ENCODE data around the gene PGM5.

PGM5 gene

GRCh38 chr9:68513981-68514380 is 157.6 kb downstream of the PGM5 start:
- Histone ChIP-seq H3K9me3 (replicated peaks; ENCODE audit: insufficient read depth, low read length) (no peaks in the 10 kb centered on the region), H3K9me2 (replicated peaks; ENCODE audit: insufficient read depth, low read length) (no peaks in the 10 kb centered on the region), H4K20me1 (ENCODE audit: insufficient read depth, low read length) (no peaks in the 10 kb centered on the region), H3K9ac (ENCODE audit: low read length) (no peak overlapping the region), H3K4me3 (ENCODE audit: low read length) (no peak overlapping the region), H3K27ac (ENCODE audit: low read length) (no peak overlapping the region), H3F3A (ENCODE audit: insufficient read depth, low read length) (no peaks in the 10 kb centered on the region), H3K79me2 (ENCODE audit: low read length) (no peaks in the 10 kb centered on the region), H3K4me2 (ENCODE audit: low read depth, low read length) (no peak overlapping the region), H3K27me3 (replicated peaks; ENCODE audit: insufficient read depth, low read length) (no peaks in the 10 kb centered on the region), H2AFZ (ENCODE audit: low read length) (no peak overlapping the region), H3K4me1 (ENCODE audit: low read length) (no peaks in the 10 kb centered on the region), H3K36me3 (replicated peaks; ENCODE audit: insufficient read depth, low read length) (no peaks in the 10 kb centered on the region)
- DNase-seq: no peak
- TF ChIP-seq EZH2phosphoT487 (IDR thresholded peaks at IDR 0.05; ENCODE audit: low read length): no peak
- TF ChIP-seq EZH2 (optimal IDR thresholded peaks at IDR 0.05; ENCODE audit: low read depth, low read length): no peak
- no peak for TF ChIP-seq CTCF (IDR thresholded peaks at IDR 0.05; ENCODE audit: low read length)

- DNase-seq: no peak
- Histone ChIP-seq H3K27me3 (replicated peaks; ENCODE audit: insufficient read depth, low read length) (no peaks in the 10 kb centered on the region), H3K4me1 (ENCODE audit: low read length) (no peaks in the 10 kb centered on the region), H3K36me3 (replicated peaks; ENCODE audit: insufficient read depth, low read length) (no peaks in the 10 kb centered on the region), H3K4me3 (ENCODE audit: low read length) (no peak overlapping the region), H3F3A (ENCODE audit: insufficient read depth, low read length) (no peaks in the 10 kb centered on the region), H3K9me2 (replicated peaks; ENCODE audit: insufficient read depth, low read length) (no peaks in the 10 kb centered on the region), H4K20me1 (ENCODE audit: insufficient read depth, low read length) (no peaks in the 10 kb centered on the region), H3K9me3 (replicated peaks; ENCODE audit: insufficient read depth, low read length) (no peaks in the 10 kb centered on the region), H2AFZ (ENCODE audit: low read length) (no peak overlapping the region), H3K4me2 (ENCODE audit: low read depth, low read length) (no peak overlapping the region), H3K27ac (ENCODE audit: low read length) (no peak overlapping the region), H3K9ac (ENCODE audit: low read length) (no peak overlapping the region), H3K79me2 (ENCODE audit: low read length) (no peaks in the 10 kb centered on the region)
- no peak for TF ChIP-seq EZH2 (optimal IDR thresholded peaks at IDR 0.05; ENCODE audit: low read depth, low read length)
- TF ChIP-seq EZH2phosphoT487 (IDR thresholded peaks at IDR 0.05; ENCODE audit: low read length): no peak
- TF ChIP-seq CTCF (IDR thresholded peaks at IDR 0.05; ENCODE audit: low read length): no peak
Observed at GRCh38 chr9:68515326-68516017, 159.1 kb downstream of the PGM5 start.

GRCh38 chr9:68522131-68522530 is 165.7 kb downstream of the PGM5 start:
- Histone ChIP-seq H2AFZ (ENCODE audit: low read length) (no peak overlapping the region), H3K4me1 (ENCODE audit: low read length) (no peaks in the 10 kb centered on the region), H3K79me2 (ENCODE audit: low read length) (no peaks in the 10 kb centered on the region), H3K4me2 (ENCODE audit: low read depth, low read length) (no peak overlapping the region), H3K27me3 (replicated peaks; ENCODE audit: insufficient read depth, low read length) (no peaks in the 10 kb centered on the region), H3K9me2 (replicated peaks; ENCODE audit: insufficient read depth, low read length) (no peaks in the 10 kb centered on the region), H4K20me1 (ENCODE audit: insufficient read depth, low read length) (no peaks in the 10 kb centered on the region), H3K27ac (ENCODE audit: low read length) (no peak overlapping the region), H3K9ac (ENCODE audit: low read length) (no peak overlapping the region), H3F3A (ENCODE audit: insufficient read depth, low read length) (no peaks in the 10 kb centered on the region), H3K36me3 (replicated peaks; ENCODE audit: insufficient read depth, low read length) (no peaks in the 10 kb centered on the region), H3K4me3 (ENCODE audit: low read length) (no peak overlapping the region), H3K9me3 (replicated peaks; ENCODE audit: insufficient read depth, low read length) (no peaks in the 10 kb centered on the region)
- DNase-seq: no peak
- TF ChIP-seq EZH2 (optimal IDR thresholded peaks at IDR 0.05; ENCODE audit: low read depth, low read length) (no peak), CTCF (IDR thresholded peaks at IDR 0.05; ENCODE audit: low read length) (no peak), EZH2phosphoT487 (IDR thresholded peaks at IDR 0.05; ENCODE audit: low read length) (no peak)

Measured in MM.1S (cell line).